Activated naive CD8-positive, alpha-beta T cell treated with anti-CD3 and anti-CD28 coated beads, Interleukin-2, amount 50 U/mL, for 16 hours (primary cell): ENCODE measurements around the gene TPP1.

Experiments used
- DNase-seq: peaks from one replicate; pipeline ENCODE4 v3.0.0-alpha.2; 2020; ENCODE audit warnings: low read depth, low spot score

Gene TPP1

DNA sequence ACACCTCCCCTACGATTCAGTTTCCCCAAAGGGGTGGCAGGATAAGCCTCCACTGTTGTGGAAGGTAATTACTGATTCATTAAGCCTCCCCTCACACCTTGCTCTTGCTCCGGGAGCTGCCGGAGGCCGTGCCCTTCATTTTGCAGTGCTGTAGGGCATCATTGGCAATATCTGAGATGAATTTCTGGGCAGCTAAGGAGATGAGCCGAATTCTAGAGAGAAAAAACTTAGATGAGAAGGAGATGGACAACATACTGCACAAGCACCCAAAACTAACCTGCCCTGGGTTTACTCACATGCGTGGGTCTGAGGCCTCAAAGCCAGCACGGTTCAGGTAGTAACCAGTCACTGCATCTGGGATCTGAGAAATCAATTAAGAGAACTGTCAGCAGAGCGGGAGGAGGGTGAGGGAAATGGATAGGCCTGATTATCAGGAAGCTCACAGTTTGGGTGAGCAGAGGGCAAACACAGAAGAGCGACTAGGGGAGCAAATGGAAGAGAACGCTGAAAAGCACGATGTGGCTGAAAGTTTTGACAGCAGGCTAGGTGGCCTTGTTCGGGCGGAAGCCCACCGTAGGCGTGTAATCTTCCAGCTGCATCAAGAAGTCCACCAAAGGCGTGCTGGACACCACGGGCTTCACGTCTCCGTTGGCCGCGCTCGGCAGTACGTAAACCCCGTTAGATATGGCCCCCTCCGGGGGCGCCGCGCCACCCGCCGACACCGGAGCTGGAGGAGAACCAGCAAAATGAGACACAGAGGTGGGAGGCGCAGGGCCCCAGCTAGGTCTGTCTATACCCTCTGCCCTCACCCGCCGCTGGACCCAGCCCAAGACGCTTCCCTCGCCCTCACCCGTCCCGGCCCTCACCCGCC, 7.9 kb downstream of the TPP1 start:
- DNase-seq, result no peak

DNA sequence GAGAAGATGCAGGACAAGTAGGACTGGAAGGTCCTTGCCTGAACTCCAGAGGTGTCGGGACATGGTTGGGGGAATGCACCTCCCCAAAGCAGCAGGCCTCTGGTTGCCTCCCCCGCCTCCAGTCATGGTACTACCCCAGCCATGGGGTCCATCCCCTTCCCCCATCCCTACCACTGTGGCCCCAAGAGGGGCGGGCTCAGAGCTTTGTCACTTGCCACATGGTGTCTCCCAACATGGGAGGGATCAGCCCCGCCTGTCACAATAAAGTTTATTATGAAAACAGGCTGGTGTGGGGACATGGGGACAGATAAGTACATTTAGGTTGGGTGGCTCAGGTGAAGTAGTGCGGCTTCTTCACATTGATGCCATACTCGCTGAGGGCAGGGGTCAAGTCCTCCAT, 8.6 kb downstream of the TPP1 start:
- no peak for DNase-seq

DNA sequence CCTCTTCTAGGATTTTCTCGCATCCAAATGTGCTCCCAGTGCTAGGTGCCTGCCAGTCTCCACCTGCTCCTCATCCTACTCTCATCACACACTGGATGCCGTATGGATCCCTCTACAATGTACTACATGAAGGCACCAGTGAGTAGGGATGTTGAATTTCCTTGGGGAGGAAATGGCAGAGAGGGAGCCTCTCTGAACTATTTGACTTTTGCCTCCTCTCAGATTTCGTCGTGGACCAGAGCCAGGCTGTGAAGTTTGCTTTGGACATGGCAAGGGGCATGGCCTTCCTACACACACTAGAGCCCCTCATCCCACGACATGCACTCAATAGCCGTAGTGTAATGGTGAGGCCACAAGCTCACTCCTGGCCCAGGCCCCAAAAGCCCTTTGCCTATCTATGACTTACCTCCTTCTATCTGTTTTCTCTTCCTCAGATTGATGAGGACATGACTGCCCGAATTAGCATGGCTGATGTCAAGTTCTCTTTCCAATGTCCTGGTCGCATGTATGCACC, 9.7 kb downstream of the TPP1 start:
- no peak for DNase-seq

DNA sequence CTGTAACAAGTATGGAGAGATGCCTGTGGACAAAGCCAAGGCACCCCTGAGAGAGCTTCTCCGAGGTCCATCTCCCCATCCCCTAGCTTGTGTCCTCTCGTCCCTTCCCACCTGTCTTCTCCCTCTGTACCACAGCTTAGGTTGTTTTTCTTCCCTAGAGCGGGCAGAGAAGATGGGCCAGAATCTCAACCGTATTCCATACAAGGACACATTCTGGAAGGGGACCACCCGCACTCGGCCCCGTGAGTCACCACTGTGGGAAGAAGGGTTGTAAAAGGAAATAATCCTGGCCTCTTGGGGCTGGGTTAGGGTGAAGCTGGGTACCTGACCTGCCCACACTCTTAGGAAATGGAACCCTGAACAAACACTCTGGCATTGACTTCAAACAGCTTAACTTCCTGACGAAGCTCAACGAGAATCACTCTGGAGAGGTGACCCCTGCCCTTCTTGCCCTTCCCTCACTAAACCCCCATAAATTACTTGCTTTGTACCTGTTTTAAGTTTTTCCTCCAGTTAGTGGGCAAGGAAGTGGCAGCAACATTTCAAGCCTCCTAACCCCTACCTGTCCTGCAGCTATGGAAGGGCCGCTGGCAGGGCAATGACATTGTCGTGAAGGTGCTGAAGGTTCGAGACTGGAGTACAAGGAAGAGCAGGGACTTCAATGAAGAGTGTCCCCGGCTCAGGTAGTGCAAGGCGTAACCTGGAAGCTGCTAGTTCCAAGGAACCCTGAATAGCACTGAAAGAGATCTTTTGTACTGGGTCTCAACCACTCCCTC, 10.3 kb downstream of the TPP1 start:
- DNase-seq, result no peak

- no peak for DNase-seq
Observed at GRCh38 chr11:6608011-6608410, 11.2 kb downstream of the TPP1 start.

GRCh38 chr11:6607190-6607795, 11.9 kb downstream of the TPP1 start:
- DNase-seq, result no peak

DNA sequence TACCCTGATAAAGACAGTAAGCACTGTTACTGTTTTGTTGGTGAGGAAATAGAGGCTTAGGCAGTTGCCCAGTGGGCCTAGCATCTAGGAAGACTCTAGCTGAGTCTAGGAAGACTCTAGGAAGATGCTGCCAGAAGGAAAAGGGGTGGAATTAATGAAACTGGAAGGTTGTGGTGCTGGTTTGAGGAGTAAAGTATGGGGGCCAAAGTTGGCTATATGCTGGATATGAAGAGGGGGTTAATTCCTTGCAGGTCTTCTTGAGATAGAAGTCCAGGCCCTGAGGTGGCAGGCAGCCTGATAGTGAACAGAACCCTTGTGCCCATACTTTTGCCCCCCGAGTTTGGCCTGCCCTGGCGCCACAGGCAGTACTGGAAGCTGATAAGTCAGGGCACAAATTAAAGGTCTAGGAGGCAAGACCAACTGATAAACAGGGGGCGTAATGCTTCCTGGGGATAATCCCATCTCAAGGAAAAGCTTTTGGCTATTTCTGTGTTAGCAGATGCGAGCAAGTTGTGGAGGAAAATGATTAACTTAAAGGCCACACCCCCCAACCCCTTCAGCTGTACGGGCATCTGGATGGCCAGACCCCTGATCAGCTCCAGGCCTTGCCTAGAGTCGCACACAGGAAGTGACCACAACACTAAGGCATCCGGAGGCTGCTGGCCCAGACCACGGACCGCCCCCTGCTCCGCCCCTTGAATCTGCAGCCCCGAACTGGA, 12.6 kb downstream of the TPP1 start:
- no peak for DNase-seq

DNA sequence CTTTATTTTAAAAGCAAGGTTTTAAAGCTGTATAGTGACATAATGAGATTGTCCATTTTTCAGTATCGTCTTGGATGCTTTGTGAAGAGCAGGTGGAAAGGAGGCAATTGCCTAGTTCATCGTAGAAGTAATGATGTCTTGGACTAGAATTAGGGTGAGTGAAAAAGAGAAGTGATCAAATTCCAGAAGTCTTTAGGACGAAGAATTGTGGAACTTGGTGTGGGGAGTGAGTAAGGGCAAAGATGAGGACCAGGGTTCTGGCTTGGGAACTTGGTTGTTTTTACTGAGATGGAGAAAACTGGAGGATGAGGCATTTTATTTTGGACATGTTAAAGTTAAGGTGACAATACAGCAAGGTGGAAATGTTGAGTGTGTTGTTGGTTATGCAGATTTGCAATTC, 14.4 kb downstream of the TPP1 start:
- no peak for DNase-seq

GRCh38 chr11:6604081-6604626, 15.1 kb downstream of the TPP1 start:
- peak; percentile 17 for DNase-seq

DNA sequence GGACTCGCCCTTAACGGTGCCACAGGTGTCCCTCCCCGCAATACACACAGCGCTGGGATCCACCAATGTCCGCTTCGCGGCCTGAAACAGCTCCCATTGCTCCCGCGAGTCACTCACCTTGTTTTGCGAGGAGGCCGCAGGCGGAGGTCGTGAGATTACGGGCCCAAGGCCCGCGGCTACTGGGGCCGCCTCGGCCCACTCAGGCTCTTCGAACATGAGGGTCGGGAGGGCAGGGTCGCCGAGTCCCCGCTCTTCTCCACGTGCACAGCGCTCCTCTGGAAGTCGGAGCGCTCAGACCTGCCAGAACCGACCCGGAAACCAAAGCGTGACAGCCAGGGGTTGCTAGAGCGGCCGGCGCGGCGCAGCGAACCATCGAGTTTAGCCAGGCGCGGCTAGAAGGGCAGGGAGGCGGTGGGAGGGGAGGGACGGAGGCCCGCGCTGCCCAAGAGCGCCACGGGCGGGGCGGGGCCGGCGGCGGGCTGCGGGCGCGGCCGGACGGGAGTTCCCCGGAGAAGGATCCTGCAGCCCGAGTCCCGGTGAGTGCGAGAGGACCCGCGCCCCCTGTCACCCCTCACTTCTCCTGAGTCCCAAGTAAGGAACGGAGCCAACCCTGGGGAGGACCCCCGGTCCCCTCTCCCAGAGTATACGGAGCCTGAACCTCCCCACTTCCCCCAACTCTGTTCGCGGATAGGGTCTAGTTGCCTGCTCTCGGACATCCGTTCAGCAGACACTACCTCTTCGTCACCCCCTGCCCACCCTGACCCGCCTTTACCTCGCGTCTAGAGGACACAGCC, 15.7 kb downstream of the TPP1 start, which contains the start of the genes ILK and RRP8:
TSS of gene ILK (plus strand) at position 488 of the 794 bp plus-strand sequence. CDS start 498 bp downstream, outside the sequence.
TSS of gene RRP8 (minus strand) at position 330 of the 794 bp plus-strand sequence. CDS start at position 216, 114 bp downstream.
- DNase-seq, result peak; percentile 57

- DNase-seq, result no peak
Observed at GRCh38 chr11:6602096-6602940, 16.9 kb downstream of the TPP1 start.

DNA sequence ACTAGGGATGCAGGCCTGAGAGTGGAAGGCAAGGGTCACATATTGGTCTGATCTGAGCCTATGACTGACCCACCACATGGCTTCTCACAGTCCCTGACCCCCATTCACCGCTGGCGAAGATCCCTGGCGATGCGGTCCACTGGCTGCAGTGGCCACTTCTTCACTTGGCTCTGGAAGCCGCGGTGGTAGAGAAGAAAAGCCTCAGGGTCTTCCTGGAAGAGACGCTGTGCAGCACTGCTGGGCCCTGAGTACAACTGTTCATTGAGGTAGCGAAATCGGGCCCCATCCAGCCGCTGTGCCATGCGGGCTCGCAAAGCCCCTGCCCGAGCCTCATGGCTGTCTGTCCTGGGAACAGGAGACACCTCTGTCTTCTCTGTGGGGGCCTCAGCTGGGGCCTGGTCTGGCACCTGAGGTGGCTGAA, 18.2 kb downstream of the TPP1 start:
- DNase-seq, result no peak

- DNase-seq, result no peak
Observed at GRCh38 chr11:6599881-6600390, 19.3 kb downstream of the TPP1 start.

- DNase-seq, result no peak
Observed at GRCh38 chr11:6599449-6599848, 19.8 kb downstream of the TPP1 start.

GRCh38 chr11:6598555-6598954, 20.7 kb downstream of the TPP1 start:
- DNase-seq, result no peak

- no peak for DNase-seq
Observed at GRCh38 chr11:6596239-6596877, 22.9 kb downstream of the TPP1 start.

GRCh38 chr11:6594142-6594768, 25.0 kb downstream of the TPP1 start:
- DNase-seq, result no peak

GRCh38 chr11:6588018-6588417, 31.2 kb downstream of the TPP1 start:
- no peak for DNase-seq
